WI38 (cell line): Measurements from ENCODE around the gene USP46.

ENCODE experiments used
- H3K4me3 ChIP-seq: 2 replicates; pipeline ENCODE4 v1.5.1; 2011; ENCODE audit warnings: low read depth, mild to moderate bottlenecking, control low read depth, low read length
- TF ChIP-seq, protein P1 (sequence below): IDR thresholded peaks from 2 replicates; pipeline ENCODE4 v1.5.1; 2012; ENCODE audit warnings: low read depth, mild to moderate bottlenecking, control low read depth, low read length

The USP46 gene

DNA sequence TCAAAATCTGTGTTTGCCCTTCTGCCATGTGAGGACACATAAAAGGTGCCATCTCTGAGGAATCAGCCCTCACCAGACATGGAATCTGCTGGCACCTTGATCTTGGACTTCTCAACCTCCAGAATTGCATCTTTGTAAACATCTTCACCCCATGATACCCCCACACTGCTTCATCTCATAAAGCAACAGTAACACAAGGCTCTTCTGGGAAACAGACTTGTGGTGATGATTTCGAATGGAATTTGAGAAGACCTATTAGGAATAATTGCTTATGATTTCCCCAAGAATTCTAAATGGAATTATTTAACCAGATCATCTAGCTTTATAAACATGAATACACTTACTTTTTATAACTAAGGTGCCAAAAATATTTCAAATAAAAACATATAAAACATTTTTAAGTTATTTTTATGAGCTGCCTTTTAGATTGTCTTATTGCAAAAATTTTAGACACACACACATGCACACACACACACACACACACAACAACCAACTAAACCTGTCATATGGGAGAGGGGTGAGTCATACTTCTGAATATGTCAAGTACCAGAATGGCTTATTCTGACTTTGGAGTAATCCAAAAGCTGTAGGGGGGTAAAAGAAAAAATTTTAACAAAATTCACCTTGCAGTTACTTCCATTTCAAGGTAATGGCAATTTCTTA lies 82.0 kb downstream of the USP46 start:
- TF ChIP-seq, protein P1, sequence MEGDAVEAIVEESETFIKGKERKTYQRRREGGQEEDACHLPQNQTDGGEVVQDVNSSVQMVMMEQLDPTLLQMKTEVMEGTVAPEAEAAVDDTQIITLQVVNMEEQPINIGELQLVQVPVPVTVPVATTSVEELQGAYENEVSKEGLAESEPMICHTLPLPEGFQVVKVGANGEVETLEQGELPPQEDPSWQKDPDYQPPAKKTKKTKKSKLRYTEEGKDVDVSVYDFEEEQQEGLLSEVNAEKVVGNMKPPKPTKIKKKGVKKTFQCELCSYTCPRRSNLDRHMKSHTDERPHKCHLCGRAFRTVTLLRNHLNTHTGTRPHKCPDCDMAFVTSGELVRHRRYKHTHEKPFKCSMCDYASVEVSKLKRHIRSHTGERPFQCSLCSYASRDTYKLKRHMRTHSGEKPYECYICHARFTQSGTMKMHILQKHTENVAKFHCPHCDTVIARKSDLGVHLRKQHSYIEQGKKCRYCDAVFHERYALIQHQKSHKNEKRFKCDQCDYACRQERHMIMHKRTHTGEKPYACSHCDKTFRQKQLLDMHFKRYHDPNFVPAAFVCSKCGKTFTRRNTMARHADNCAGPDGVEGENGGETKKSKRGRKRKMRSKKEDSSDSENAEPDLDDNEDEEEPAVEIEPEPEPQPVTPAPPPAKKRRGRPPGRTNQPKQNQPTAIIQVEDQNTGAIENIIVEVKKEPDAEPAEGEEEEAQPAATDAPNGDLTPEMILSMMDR = no peak
- no peak overlapping the region for H3K4me3 ChIP-seq

DNA sequence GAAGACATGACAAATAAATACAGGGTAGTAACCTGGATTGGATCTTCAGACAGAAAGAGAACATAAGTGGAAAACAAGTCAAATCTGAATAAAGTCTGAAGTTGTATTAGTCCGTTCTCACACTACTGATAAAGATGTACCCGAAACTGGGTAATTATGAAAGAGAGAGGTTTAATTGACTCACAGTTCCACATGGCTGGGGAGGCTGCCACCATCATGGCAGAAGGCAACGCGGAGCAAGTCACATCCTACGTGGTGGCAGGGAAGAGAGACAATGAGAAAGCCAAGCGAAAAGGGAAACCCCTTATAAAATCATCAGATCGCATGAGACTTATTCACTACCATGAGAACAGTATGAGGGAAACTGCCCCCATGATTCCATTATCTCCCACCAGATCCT lies 82.8 kb downstream of the USP46 start:
- TF ChIP-seq, protein P1 = no peak
- no peak overlapping the region for H3K4me3 ChIP-seq

DNA sequence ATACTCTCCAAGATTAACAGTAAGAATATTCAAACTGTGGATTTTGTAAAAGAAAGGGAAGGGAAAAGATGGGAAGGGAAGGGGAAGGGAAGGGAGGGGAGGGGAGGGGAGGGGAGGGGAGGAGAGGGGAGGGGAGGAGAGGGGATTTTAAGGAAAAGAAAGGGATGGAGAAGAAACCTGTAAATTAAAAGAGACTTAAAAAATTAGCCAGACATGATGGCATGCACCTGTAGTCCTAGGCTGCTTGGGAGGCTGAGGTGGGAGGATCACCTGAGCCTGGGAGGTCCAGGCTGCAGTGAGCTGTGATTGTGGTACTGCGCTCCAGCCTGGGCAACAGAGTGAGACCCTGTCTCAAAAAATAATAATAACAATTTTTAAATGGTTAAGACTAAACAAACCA lies 83.7 kb downstream of the USP46 start:
- TF ChIP-seq, protein P1 = no peak
- no peak overlapping the region for H3K4me3 ChIP-seq

DNA sequence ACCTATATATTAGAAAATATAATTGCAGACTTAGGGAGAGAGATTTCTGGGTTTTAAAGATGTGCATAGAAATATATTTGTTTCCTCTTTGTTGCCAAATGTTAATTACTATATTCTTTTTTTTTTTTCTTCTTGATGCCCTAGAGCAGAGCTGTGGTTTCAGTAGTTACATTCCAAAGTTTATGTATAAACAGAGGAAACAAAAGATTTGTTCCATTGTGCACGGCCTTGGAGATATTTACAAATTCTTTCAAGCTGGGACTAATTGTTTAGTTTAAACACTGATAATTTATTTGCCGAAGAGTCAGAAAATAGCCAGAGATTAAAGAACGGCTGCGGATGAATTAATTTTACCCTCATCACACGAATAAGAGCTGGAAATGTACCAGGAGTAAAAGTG lies 85.1 kb downstream of the USP46 start:
- no peak overlapping the region for H3K4me3 ChIP-seq
- TF ChIP-seq, protein P1 = no peak

DNA sequence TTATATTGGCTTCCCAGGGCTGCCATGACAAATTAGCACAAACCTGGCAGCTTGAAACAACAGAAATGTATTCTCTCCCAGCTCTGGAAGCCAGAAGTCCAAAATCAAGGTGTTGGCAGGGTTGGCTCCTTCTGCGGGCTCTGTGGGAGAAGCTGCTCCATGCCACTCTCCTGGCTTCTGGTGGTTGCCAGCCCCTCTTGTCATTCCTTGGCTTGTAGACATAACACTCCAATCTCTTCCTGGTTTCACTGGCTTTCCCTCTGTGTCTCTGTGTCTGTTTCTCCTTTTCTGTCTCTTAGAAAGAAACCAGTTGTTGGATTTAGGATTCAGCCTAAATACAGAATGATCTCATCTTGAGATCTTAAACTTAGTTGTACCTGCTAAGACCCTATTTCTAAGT lies 85.5 kb downstream of the USP46 start:
- TF ChIP-seq, protein P1 = no peak
- peak overlapping the region; percentile 17; the same call in 1 of the 2 replicates for H3K4me3 ChIP-seq

DNA sequence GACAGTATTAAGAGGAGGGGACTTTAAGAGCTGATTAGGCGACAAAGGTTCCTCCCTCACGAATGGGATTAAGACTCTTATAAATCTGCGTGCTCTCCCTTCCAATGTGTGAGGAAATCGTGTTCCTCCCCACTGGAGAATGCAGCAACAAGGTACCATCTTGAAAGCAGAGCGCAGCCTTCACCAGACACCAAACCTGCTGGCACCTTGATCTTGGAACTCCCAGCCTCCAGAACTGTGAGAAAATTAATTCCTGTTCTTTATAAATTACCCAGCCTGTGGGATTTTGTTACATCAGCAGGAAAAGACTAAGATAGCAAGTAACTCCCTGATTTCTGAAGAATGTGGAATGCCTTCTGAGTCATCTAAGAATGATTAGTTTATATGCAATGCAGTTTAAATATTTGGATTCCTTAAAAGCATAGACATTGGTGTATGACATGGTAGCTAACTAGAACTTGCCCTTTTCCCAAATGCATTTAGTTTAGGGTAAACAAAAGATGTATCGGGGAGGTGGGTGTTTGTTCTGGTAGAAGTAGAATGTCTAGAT lies 86.1 kb downstream of the USP46 start:
- TF ChIP-seq, protein P1 = no peak
- H3K4me3 ChIP-seq = no peak overlapping the region

DNA sequence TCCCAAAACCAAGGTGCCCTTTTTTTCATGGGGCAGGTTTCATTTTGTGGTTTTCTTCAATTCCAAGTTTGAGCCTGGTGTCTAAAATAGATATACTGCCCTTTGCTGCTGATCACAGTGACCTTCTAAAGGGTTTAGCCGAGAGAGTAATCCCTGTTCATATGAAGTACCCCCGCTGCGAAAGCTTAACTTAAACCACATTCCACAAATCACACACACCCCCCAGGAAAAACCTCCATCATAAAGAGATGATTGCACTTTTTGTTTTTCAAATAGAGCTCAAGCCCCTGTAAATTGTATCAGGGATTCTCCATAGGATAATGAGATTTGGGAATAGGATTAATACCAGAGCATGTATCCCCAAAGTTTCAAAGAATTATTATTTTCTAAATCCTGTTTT lies 90.8 kb downstream of the USP46 start:
- TF ChIP-seq, protein P1 = no peak
- no peak overlapping the region for H3K4me3 ChIP-seq
